Urinary bladder (tissue), 4 donors: Measurements from ENCODE around the gene SUZ12. TPM values are rescaled to one million over a fixed set of nuclear protein-coding genes. Genes with fewer than 3 reads are reported as not detected.
"Not testable (repeated sequence)": the region's sequence is repeated elsewhere in the genome, so short reads cannot be mapped to it uniquely, and the experiment has no call there.

Experiments used
- DNase-seq: peaks from one replicate; pipeline ENCODE4 v3.0.0-alpha.2; 2015; ENCODE audit errors: extremely low spot score
- H3K27ac ChIP-seq: one replicate; pipeline ENCODE4 v1.5.1; 2013; ENCODE audit warnings: low read depth, mild to moderate bottlenecking, moderate library complexity
- H3K36me3 ChIP-seq: one replicate; pipeline ENCODE4 v1.6.1; 2013; ENCODE audit warnings: mild to moderate bottlenecking, moderate library complexity; ENCODE audit not compliant: insufficient read depth
- H3K4me1 ChIP-seq: one replicate; pipeline ENCODE4 v1.6.1; 2013; ENCODE audit warnings: mild to moderate bottlenecking, moderate library complexity; ENCODE audit not compliant: insufficient read depth
- H3K4me3 ChIP-seq: one replicate; pipeline ENCODE4 v1.5.1; 2013; ENCODE audit warnings: low read depth, low read length
- WGBS: extraction: QIAGEN DNeasy Blood & Tissue Kit; methylation state at CpG from one replicate; pipeline ENCODE4 v1.1.7; 2013; 5-methylcytosine and 5-hydroxymethylcytosine counted together
- polyA plus RNA-seq: library from polyadenylated mRNA; stranded (reverse); fragments of 200-250 nt; gene quantifications from one replicate; pipeline ENCODE4 v1.2.3, GENCODE V29; 2013
- total RNA-seq: library from RNA; depleted of rRNA; stranded (reverse); fragments of >200 nt; gene quantifications from one replicate; pipeline ENCODE4 v1.2.3, GENCODE V29; 2014
- donor health status: healthy with polysubstance abuse.
- donor health status: healthy.

The SUZ12 gene
- total and polyA plus RNA-seq, 2 donors: 15.3 to 55.5 TPM

DNA sequence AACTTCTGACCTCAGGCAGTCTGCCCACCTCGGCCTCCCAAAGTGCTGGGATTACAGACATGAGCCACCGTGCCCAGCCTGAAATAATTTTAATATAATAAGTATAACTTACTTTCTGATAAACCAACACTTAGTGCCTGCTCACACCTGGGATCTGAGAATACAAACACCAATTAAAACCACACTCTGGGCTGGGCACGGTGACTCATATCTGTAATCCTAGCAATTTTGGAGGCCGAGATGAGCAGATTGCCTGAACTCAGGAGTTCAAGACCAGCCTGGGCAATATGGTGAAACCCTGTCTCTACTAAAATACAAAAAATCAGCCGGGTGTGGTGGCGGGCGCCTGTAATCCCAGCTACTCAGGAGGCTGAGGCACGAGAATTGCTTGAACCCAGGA lies 55.0 kb downstream of the SUZ12 start:
- H3K36me3 ChIP-seq, H3K4me3 ChIP-seq, H3K4me1 ChIP-seq, H3K27ac ChIP-seq, DNase-seq: not testable (repeated sequence)
- 95% methylated on average over 8 of the region's 8 CpGs for WGBS

DNA sequence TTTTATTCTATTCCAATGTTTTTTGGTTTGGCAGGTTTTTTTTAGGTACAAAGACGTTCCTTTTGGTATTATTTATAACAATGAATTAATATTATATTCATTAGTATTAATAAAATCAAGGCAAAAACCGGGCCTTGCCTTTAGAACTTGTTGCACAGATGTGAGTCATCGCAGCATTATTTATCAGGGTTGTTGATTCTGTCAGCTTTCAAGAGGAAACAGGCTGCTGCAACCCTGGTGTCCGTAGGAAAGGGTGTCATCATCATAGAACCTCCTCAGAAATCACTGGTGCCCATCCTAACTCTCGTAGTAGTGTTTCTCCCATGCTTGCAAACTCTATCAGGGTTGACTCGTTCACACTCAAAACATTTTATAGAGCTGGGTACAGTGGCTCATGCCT lies 60.2 kb downstream of the SUZ12 start:
- no peaks in the 10 kb centered on the region for H3K4me1 ChIP-seq
- no peak for DNase-seq
- H3K4me3 ChIP-seq: no peak overlapping the region
- WGBS: 90% methylated on average over 6 of the region's 6 CpGs
- no peak overlapping the region for H3K27ac ChIP-seq
- H3K36me3 ChIP-seq: peaks cover 2% of the 10 kb centered on the region

DNA sequence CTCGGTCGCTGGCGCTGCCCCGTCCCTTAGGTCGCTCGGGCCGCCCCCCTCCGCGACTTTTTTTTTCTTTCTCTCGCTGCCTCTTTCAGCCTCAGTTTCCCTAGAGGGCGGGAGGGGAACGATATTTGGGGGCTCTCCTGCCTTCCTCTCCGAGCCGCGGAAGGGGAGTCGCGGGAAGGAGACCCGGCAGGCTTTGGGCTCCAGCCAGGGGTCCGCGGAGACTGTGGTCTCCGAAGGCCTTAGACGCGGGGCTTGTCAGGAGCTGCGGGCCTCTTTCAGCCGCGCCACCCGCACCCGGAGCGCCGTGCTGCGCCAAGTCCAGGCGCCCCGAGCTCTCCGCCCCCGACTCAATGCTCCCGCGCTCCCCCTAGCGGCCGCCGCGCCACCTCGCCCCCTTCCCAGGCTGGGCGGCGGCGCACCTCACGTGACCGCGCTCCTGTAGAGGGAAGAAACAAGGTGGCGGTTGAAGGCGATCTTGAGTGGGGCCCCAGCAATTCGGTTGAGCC lies 70.2 kb downstream of the SUZ12 start, which contains the start of gene LRRC37B:
TSS of gene LRRC37B (plus strand) at position 427 of the 506 bp plus-strand sequence. CDS start 14,010 bp downstream, outside the sequence.
- Histone ChIP-seq H3K4me3 (peak within 1 kb of the TSS; percentile 96), H3K27ac (peak within 1 kb of the TSS; percentile 51), H3K36me3 (peaks cover 2% of the 10 kb centered on the region), H3K4me1 (no peaks in the 10 kb centered on the region)
- peak; percentile 42 for DNase-seq
- WGBS: under 1% methylated on average over 51 of the region's 51 CpGs

DNA sequence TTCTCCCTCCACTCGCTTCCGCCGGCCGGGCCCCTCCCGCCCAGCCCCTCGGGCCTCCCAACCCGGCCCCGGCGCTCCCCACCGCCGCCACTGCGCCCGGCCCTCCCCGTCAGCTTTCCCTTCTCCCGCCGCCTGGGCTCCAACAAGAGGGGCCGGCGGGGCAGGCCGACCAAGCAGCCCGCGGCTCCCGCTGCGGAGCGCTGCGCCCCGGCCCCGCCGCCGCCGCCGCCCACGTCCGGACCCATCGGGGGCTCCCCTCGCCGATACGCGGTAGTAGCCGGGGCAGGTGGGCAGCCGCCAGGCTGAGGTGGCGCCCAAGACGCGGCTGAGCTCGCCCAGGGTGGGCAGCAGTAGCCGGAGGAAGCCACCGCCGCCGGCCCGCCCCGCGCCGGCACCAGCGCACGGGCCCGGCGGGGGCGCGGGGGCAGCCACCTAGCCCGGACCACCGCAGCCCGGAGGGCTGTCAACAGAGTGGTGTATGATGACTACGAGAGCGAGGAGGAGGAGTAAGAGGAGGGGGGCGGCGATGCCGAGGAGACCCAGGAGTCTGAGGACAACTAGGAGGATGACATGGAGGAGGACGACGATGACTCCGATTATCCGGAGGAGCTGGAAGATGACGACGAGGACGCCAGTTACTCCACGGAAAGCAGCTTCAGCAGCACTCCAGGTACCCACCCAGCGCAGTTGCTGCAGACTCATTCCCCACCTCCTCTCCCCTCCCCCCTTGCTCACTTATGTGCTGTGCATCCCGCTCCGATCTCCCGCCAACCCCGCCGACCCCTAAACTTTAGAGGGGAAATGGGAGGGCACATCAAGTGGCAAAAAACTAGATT lies 70.9 kb downstream of the SUZ12 start:
- WGBS: under 1% methylated on average over 80 of the region's 80 CpGs
- peak; percentile 4 for DNase-seq
- no peaks in the 10 kb centered on the region for H3K4me1 ChIP-seq

DNA sequence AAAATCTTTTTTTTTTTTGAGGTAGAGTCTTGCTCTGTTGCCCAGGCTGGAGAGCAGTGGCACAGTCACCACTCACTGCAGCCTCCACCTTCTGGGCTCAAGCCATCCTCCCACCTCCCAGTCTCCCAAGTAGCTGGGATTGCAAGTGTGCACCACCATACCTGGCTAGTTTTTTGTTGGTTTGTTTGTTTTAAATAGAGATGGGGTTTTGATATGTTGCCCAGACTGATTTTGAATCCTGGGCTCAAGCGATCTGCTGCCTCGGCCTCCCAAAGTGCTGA lies 72.4 kb downstream of the SUZ12 start:
- Histone ChIP-seq H3K4me1 (no peaks in the 10 kb centered on the region), H3K4me3 (no peak overlapping the region), H3K36me3 (no peaks in the 10 kb centered on the region), H3K27ac (no peak overlapping the region)
- WGBS: 95% methylated on average over 2 of the region's 2 CpGs
- DNase-seq: no peak

More for the DNA sequence above, 70.9 kb downstream of the SUZ12 start:
- H3K36me3 ChIP-seq: no peaks in the 10 kb centered on the region
- H3K27ac ChIP-seq: peak overlapping the region; percentile 51
- peak overlapping the region; percentile 96 for H3K4me3 ChIP-seq

DNA sequence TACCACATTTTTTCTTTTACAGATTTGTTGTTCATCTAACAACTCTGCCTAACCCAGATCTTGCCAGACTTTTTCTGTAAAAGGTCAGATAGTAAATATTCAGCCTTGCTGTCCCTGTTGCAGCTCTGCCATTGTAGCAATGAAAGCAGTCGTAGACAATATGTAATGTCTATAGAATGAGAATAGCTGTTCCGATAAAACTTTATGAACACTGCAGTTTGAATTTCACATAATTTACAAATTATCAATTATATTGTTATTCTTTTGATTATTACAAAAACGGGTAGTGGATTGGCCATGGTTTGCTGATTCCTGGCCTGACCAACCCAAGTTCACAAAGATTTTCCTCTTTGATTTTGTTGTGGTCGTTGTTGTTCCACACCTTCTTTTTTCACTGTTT lies 73.3 kb downstream of the SUZ12 start:
- no peak for DNase-seq
- H3K4me3 ChIP-seq: no peak overlapping the region
- H3K36me3 ChIP-seq: no peaks in the 10 kb centered on the region
- no peaks in the 10 kb centered on the region for H3K4me1 ChIP-seq
- H3K27ac ChIP-seq: no peak overlapping the region
- 78% methylated on average over 4 of the region's 4 CpGs for WGBS

DNA sequence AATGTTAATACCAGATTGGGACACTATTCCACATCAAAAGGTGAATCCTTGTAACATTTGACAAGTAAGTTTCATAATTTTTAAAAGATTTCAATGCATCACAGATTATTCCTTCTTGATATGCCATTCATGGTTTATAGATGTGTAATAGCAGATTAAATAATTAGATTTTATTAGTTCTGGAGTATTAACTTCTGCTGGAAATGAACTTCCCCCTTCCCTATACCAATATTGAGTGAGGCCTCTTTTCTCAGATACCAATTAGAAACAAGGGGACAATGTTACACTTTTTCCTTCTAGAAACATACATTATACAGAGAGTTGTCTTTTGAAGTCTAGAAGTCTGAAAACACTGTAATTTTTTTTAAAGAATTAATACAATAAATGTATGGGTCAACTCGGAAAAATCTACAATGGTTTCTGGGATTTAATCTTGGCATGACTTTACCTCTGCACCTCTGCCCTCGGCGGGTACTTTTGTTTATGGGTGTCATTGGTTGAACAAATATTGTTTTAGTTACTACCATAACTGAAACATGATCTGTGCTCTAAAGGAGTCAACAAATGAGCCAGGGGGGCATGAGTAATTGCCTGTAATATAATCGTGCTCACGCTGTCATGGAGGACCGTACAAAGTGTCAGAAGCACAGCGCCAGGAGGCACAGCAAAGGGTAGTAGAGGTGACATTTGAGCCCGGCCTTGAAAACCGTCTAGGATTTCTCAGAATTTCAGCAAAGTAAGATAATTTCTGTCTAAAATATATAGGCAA lies 78.6 kb downstream of the SUZ12 start:
- DNase-seq: no peak
- 84% methylated on average over 9 of the region's 9 CpGs for WGBS
- H3K27ac ChIP-seq: no peak overlapping the region

DNA sequence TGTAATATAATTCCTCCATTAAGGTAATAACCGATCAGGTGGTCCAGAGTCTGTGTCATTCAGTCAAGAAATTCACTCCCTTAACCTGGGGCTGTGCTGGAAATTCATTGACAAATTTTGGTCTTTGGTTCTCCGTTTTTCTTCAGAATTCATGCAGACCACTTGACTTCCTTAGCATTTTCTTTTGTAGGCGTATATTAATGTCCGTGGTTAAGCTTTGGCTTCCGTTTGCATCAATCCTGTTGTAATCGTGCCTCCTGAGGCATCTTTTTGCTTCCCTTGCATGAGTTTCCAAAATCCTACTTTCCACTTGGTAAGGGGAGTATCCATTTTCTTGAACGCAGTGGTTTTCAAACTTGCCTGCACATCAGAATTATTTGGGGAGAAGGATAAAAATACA lies 79.4 kb downstream of the SUZ12 start:
- 85% methylated on average over 7 of the region's 7 CpGs for WGBS
- Histone ChIP-seq H3K4me1 (no peaks in the 10 kb centered on the region), H3K27ac (no peak overlapping the region), H3K4me3 (no peak overlapping the region), H3K36me3 (no peaks in the 10 kb centered on the region)
- DNase-seq: no peak

More for the DNA sequence above, 78.6 kb downstream of the SUZ12 start:
- Histone ChIP-seq H3K36me3 (no peaks in the 10 kb centered on the region), H3K4me1 (no peaks in the 10 kb centered on the region), H3K4me3 (no peak overlapping the region)

DNA sequence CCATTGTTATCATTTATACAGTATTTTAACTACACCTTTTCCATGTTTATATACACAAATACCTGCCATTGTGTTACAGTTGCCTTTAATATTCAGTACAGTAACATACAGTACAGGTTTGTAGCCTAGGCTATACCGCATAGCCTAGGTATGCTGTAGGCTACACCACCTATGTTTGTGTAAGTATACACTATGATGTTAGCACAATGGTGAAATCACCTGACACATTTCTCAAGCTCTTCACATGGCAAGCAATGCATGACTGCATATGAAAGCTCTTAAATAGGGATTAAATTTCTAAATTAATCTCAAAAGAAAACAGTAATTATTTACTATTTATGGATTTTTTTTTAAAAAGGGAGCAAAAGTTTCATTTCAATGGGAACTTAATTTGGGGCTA lies 82.4 kb downstream of the SUZ12 start:
- no peak for DNase-seq
- no peaks in the 10 kb centered on the region for H3K4me1 ChIP-seq
- no peaks in the 10 kb centered on the region for H3K36me3 ChIP-seq
- 96% methylated on average over 1 of the region's 1 CpG for WGBS
- H3K27ac ChIP-seq: no peak overlapping the region
- H3K4me3 ChIP-seq: no peak overlapping the region

DNA sequence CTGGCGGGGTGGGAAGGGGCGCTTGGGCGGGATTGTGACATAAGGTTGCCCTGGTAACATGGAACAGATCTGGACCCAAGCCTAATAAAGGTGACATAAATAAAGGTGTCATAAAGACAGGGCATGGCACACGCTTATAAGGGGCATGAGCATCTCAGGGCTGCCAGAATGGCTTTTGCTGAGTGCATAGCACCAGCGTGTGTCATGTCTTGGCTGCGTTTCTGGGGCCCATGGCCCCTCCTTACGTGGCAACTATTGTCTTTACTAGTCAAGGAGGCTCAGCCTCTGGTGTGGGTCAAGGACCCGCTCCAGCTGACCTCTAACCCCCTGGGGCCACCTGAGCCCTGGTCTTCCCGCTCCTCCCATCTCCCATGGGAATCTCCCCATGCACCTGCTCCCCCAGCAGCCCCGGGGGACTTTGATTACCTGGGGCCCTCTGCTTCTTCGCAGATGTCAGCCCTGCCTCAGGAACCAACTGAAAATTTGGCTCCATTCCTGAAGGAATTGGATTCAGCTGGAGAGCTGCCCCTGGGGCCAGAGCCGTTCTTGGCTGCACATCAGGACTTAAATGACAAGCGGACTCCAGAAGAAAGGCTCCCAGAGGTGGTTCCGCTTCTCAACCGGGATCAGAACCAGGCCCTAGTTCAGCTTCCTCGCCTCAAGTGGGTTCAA lies 84.3 kb downstream of the SUZ12 start:
- 83% methylated on average over 16 of the region's 16 CpGs for WGBS
- Histone ChIP-seq H3K4me3 (no peak overlapping the region), H3K4me1 (no peaks in the 10 kb centered on the region), H3K27ac (no peak overlapping the region), H3K36me3 (no peaks in the 10 kb centered on the region)
- no peak for DNase-seq

DNA sequence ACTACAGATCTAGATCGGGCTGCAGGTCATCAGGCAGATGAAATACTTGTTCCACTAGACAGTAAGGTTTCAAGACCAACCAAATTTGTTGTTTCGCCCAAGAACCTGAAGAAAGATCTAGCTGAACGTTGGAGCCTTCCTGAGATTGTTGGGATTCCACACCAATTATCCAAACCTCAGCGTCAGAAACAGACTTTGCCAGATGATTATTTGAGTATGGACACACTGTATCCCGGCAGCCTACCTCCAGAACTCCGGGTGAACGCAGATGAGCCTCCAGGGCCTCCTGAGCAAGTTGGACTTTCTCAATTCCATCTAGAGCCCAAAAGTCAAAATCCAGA lies 84.8 kb downstream of the SUZ12 start:
- Histone ChIP-seq H3K4me1 (no peaks in the 10 kb centered on the region), H3K4me3 (no peak overlapping the region), H3K27ac (no peak overlapping the region), H3K36me3 (no peaks in the 10 kb centered on the region)
- DNase-seq: no peak
- 94% methylated on average over 7 of the region's 7 CpGs for WGBS

DNA sequence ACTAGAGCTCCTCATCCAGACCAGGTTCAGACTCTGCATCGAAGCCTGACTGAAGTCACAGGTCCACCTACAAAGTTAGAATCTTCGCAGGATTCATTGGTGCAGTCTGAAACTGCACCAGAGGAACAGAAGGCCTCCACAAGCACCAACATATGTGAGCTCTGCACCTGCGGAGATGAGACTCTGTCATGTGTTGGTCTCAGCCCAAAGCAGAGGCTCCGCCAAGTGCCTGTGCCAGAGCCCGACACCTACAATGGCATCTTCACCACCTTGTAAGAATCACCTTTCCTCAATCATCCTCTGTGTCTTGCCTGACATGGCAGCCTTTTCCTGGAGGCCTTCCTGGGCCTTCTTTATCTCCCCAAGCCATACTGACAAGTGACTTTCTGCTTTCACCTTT lies 85.7 kb downstream of the SUZ12 start:
- H3K4me1 ChIP-seq, H3K27ac ChIP-seq, H3K36me3 ChIP-seq, DNase-seq, H3K4me3 ChIP-seq: not testable (repeated sequence)
- WGBS: 96% methylated on average over 5 of the region's 5 CpGs

DNA sequence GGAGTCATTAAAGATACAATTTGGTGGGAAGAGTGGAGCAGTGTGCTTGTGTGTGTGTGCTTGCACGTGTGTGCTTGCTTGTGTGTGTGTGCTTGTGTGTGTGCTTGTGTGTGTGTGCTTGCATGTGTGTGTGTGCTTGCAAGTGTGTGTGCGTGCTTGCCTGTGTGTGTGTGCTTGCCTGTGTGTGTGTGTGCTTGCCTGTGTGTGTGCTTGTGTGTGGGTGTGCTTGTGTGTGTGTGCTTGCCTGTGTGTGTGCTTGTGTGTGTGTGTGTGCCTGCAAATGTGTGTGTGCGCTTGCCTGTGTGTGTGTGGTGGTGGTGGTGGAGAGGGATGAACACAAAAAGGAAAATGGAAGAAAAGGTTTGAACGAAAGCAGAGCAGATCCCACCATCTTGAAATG lies 90.5 kb downstream of the SUZ12 start:
- WGBS: 93% methylated on average over 4 of the region's 4 CpGs
- not testable (repeated sequence) for H3K36me3 ChIP-seq, H3K4me1 ChIP-seq, H3K27ac ChIP-seq, DNase-seq, H3K4me3 ChIP-seq
